Measurements from ENCODE around the gene TSPAN17.
A peak's percentile ranks its signal among the peaks of the same experiment; 100 is the strongest.

The TSPAN17 gene

GRCh38 chr5:176614805-176615478 lies 32.3 kb upstream of the TSPAN17 start:
- no peak overlapping the region for H3K4me3 ChIP-seq (ENCODE audit: low read depth, low read length)
- TF ChIP-seq CTCF (IDR thresholded peaks at IDR 0.05; ENCODE audit: low read depth, low read length) = no peak

- TF ChIP-seq CTCF (IDR thresholded peaks at IDR 0.05; ENCODE audit: low read depth, low read length) = no peak
- H3K4me3 ChIP-seq (ENCODE audit: low read depth, low read length) = no peak overlapping the region
These were observed 30.8 kb upstream of the TSPAN17 start for GRCh38 chr5:176616511-176616910.

- H3K4me3 ChIP-seq (ENCODE audit: low read depth, low read length) = no peak overlapping the region
- no peak for TF ChIP-seq CTCF (IDR thresholded peaks at IDR 0.05; ENCODE audit: low read depth, low read length)
These were observed 28.5 kb upstream of the TSPAN17 start for GRCh38 chr5:176618783-176619182.

- TF ChIP-seq CTCF (IDR thresholded peaks at IDR 0.05; ENCODE audit: low read depth, low read length) = peak; percentile 36
- H3K4me3 ChIP-seq (ENCODE audit: low read depth, low read length) = no peak overlapping the region
These were observed 28.1 kb upstream of the TSPAN17 start for GRCh38 chr5:176619203-176619568.

- TF ChIP-seq CTCF (IDR thresholded peaks at IDR 0.05; ENCODE audit: low read depth, low read length) = no peak; the same call in 1 of the 2 replicates
- H3K4me3 ChIP-seq (ENCODE audit: low read depth, low read length) = 0 out of 2 replicates have a peak overlapping the region, but pooled peaks have one; percentile 5
These were observed 27.5 kb upstream of the TSPAN17 start for GRCh38 chr5:176619569-176620332.

GRCh38 chr5:176620333-176620981 lies 26.8 kb upstream of the TSPAN17 start:
- TF ChIP-seq CTCF (IDR thresholded peaks at IDR 0.05; ENCODE audit: low read depth, low read length) = no peak
- peak overlapping the region; percentile 21; the same call in 1 of the 2 replicates for H3K4me3 ChIP-seq (ENCODE audit: low read depth, low read length)

- TF ChIP-seq CTCF (IDR thresholded peaks at IDR 0.05; ENCODE audit: low read depth, low read length) = no peak
- H3K4me3 ChIP-seq (ENCODE audit: low read depth, low read length) = no peak overlapping the region
These were observed 25.6 kb upstream of the TSPAN17 start for GRCh38 chr5:176621661-176622079.
